ENCODE results near the gene SPTBN1.

The SPTBN1 gene

GRCh38 chr2:54579682-54580620 is 123.8 kb downstream of the SPTBN1 start:
- peak overlapping the region; percentile 49 for H3K4me3 ChIP-seq (ENCODE audit: low read depth, low read length)
- peak; percentile 88 for DNase-seq (ENCODE audit: low read depth)

GRCh38 chr2:54581326-54582039 is 125.4 kb downstream of the SPTBN1 start:
- peak overlapping the region; percentile 49 for H3K4me3 ChIP-seq (ENCODE audit: low read depth, low read length)
- peak; percentile 58 for DNase-seq (ENCODE audit: low read depth)
- TF ChIP-seq CTCF (IDR thresholded peaks at IDR 0.05; ENCODE audit: insufficient read depth, low read depth, low read length, missing control alignments), result no peak

More at GRCh38 chr2:54579682-54580620, 123.8 kb downstream of the SPTBN1 start:
- TF ChIP-seq CTCF (IDR thresholded peaks at IDR 0.05; ENCODE audit: insufficient read depth, low read depth, low read length, missing control alignments), result no peak

- TF ChIP-seq CTCF (IDR thresholded peaks at IDR 0.05; ENCODE audit: insufficient read depth, low read depth, low read length, missing control alignments), result no peak
- no peak for DNase-seq (ENCODE audit: low read depth)
- no peak overlapping the region for H3K4me3 ChIP-seq (ENCODE audit: low read depth, low read length)
These were observed 126.9 kb downstream of the SPTBN1 start for GRCh38 chr2:54582987-54583386.

GRCh38 chr2:54584598-54584997 is 128.5 kb downstream of the SPTBN1 start:
- no peak overlapping the region for H3K4me3 ChIP-seq (ENCODE audit: low read depth, low read length)

GRCh38 chr2:54585136-54585733 is 129.1 kb downstream of the SPTBN1 start:
- no peak for TF ChIP-seq CTCF (IDR thresholded peaks at IDR 0.05; ENCODE audit: insufficient read depth, low read depth, low read length, missing control alignments)
- DNase-seq (ENCODE audit: low read depth), result no peak
- H3K4me3 ChIP-seq (ENCODE audit: low read depth, low read length), result no peak overlapping the region

More at GRCh38 chr2:54584598-54584997, 128.5 kb downstream of the SPTBN1 start:
- no peak for TF ChIP-seq CTCF (IDR thresholded peaks at IDR 0.05; ENCODE audit: insufficient read depth, low read depth, low read length, missing control alignments)
- DNase-seq (ENCODE audit: low read depth), result no peak

GRCh38 chr2:54586062-54586461 is 129.9 kb downstream of the SPTBN1 start:
- DNase-seq (ENCODE audit: low read depth), result no peak
- no peak overlapping the region for H3K4me3 ChIP-seq (ENCODE audit: low read depth, low read length)
- TF ChIP-seq CTCF (IDR thresholded peaks at IDR 0.05; ENCODE audit: insufficient read depth, low read depth, low read length, missing control alignments), result no peak
